NCI-H2029 (cell line): Measurements from ENCODE around the gene TNPO1.

Source experiments
- DNase-seq: peaks from one replicate; lab custom pipeline; 2025; lab: John Stamatoyannopoulos, UW

TNPO1 gene

GRCh38 chr5:72818866-72819534 lies 2.5 kb downstream of the TNPO1 start:
- DNase-seq = peak; percentile 51

- no peak for DNase-seq
These were observed 5.3 kb downstream of the TNPO1 start for GRCh38 chr5:72821776-72822175.

GRCh38 chr5:72822944-72823343 lies 6.5 kb downstream of the TNPO1 start:
- DNase-seq = no peak

GRCh38 chr5:72829707-72830106 lies 13.2 kb downstream of the TNPO1 start:
- no peak for DNase-seq

GRCh38 chr5:72830362-72830761 lies 13.9 kb downstream of the TNPO1 start:
- no peak for DNase-seq

- no peak for DNase-seq
These were observed 15.2 kb downstream of the TNPO1 start for GRCh38 chr5:72831685-72832084.

GRCh38 chr5:72834924-72835323 lies 18.5 kb downstream of the TNPO1 start:
- DNase-seq = no peak

GRCh38 chr5:72835633-72836032 lies 19.2 kb downstream of the TNPO1 start:
- no peak for DNase-seq

GRCh38 chr5:72836810-72837209 lies 20.3 kb downstream of the TNPO1 start:
- DNase-seq = no peak

- DNase-seq = no peak
These were observed 21.1 kb downstream of the TNPO1 start for GRCh38 chr5:72837524-72838096.

GRCh38 chr5:72840041-72840440 lies 23.6 kb downstream of the TNPO1 start:
- no peak for DNase-seq

GRCh38 chr5:72841756-72842535 lies 25.5 kb downstream of the TNPO1 start:
- no peak for DNase-seq

GRCh38 chr5:72842816-72843215 lies 26.4 kb downstream of the TNPO1 start:
- DNase-seq = peak; percentile 4

- no peak for DNase-seq
These were observed 27.8 kb downstream of the TNPO1 start for GRCh38 chr5:72844218-72844603.

- DNase-seq = no peak
These were observed 29.4 kb downstream of the TNPO1 start for GRCh38 chr5:72845889-72846288.

GRCh38 chr5:72846483-72846882 lies 30.0 kb downstream of the TNPO1 start:
- DNase-seq = no peak

GRCh38 chr5:72847439-72847838 lies 31.0 kb downstream of the TNPO1 start:
- no peak for DNase-seq

- DNase-seq = peak; percentile 69
These were observed 31.6 kb downstream of the TNPO1 start for GRCh38 chr5:72847989-72848473.

- DNase-seq = peak; percentile 33
These were observed 32.3 kb downstream of the TNPO1 start for GRCh38 chr5:72848474-72849428.

- DNase-seq = no peak
These were observed 33.1 kb downstream of the TNPO1 start for GRCh38 chr5:72849546-72849945.

- no peak for DNase-seq
These were observed 33.7 kb downstream of the TNPO1 start for GRCh38 chr5:72850113-72850512.

- DNase-seq = no peak
These were observed 35.9 kb downstream of the TNPO1 start for GRCh38 chr5:72852356-72852755.
